Neural progenitor cell (in vitro differentiated cells): ENCODE results near the gene LRRC27. TPM values are rescaled to one million over a fixed set of nuclear protein-coding genes. Genes with fewer than 3 reads are reported as not detected.

Experiments used
- DNase-seq: peaks from one replicate; pipeline ENCODE4 v3.0.0-alpha.2; 2016; ENCODE audit warnings: low spot score
- H2AFZ ChIP-seq: fragments of 200-600 bp; sonication (generic); replicated peaks from 2 replicates; pipeline ENCODE4 v1.6.1; 2016; ENCODE audit warnings: antibody characterized with exemption
- H3F3A ChIP-seq: fragments of 200-600 bp; sonication (generic); 2 replicates; pipeline ENCODE4 v1.6.1; 2016; ENCODE audit warnings: antibody characterized with exemption, low read depth
- H3K27ac ChIP-seq: fragments of 200-600 bp; sonication (generic); 2 replicates; pipeline ENCODE4 v1.5.1; 2016; ENCODE audit warnings: mild to moderate bottlenecking
- H3K27me3 ChIP-seq: fragments of 200-600 bp; sonication (generic); 2 replicates; pipeline ENCODE4 v1.6.1; 2016; ENCODE audit warnings: mild to moderate bottlenecking, moderate library complexity
- H3K36me3 ChIP-seq: fragments of 200-600 bp; sonication (generic); 2 replicates; pipeline ENCODE4 v1.5.1; 2016
- H3K4me1 ChIP-seq: fragments of 200-600 bp; sonication (generic); 2 replicates; pipeline ENCODE4 v1.6.1; 2016; ENCODE audit warnings: mixed run types
- H3K4me2 ChIP-seq: fragments of 200-600 bp; sonication (generic); 2 replicates; pipeline ENCODE4 v1.6.1; 2016
- H3K4me3 ChIP-seq: fragments of 200-600 bp; sonication (generic); 2 replicates; pipeline ENCODE4 v1.5.1; 2016
- H3K79me2 ChIP-seq: fragments of 200-600 bp; sonication (generic); 2 replicates; pipeline ENCODE4 v1.6.1; 2016; ENCODE audit warnings: low read depth
- H3K9ac ChIP-seq: fragments of 200-600 bp; sonication (generic); 2 replicates; pipeline ENCODE4 v1.6.1; 2016
- H3K9me3 ChIP-seq: fragments of 200-600 bp; sonication (generic); 2 replicates; pipeline ENCODE4 v1.5.1; 2016; ENCODE audit warnings: low read depth
- H4K20me1 ChIP-seq: fragments of 200-600 bp; sonication (generic); 2 replicates; pipeline ENCODE4 v1.6.1; 2016; ENCODE audit warnings: low read depth
- H3K27ac Mint-ChIP-seq: 3 replicates; pipeline ENCODE4 v1.8.0; 2021; ENCODE audit warnings: mixed read lengths
- H3K27me3 Mint-ChIP-seq: 2 replicates; pipeline ENCODE4 v1.8.0; 2022; ENCODE audit warnings: low read depth, mild to moderate bottlenecking, inconsistent platforms, moderate library complexity, mixed read lengths; ENCODE audit not compliant: insufficient read depth
- H3K36me3 Mint-ChIP-seq: 3 replicates; pipeline ENCODE4 v1.8.0; 2021; ENCODE audit warnings: mixed read lengths
- H3K4me1 Mint-ChIP-seq: 3 replicates; pipeline ENCODE4 v1.8.0; 2021; ENCODE audit warnings: mixed read lengths
- H3K4me3 Mint-ChIP-seq: 3 replicates; pipeline ENCODE4 v1.8.0; 2021; ENCODE audit warnings: mild to moderate bottlenecking, moderate library complexity, mixed read lengths
- H3K9me3 Mint-ChIP-seq: 3 replicates; pipeline ENCODE4 v1.8.0; 2020; ENCODE audit warnings: mixed read lengths
- CTCF ChIP-seq: fragments of 200-600 bp; sonication (generic); IDR thresholded peaks from 2 replicates; pipeline ENCODE4 v1.5.1; 2017; ENCODE audit warnings: antibody characterized with exemption, mild to moderate bottlenecking
- EZH2 ChIP-seq: fragments of 200-600 bp; sonication (generic); IDR thresholded peaks from 2 replicates; pipeline ENCODE4 v1.6.1; 2017; ENCODE audit warnings: antibody characterized with exemption, mild to moderate bottlenecking, moderate library complexity
- EZH2phosphoT487 ChIP-seq: fragments of 200-600 bp; sonication (generic); IDR thresholded peaks from 2 replicates; pipeline ENCODE4 v1.6.1; 2017; ENCODE audit warnings: antibody characterized with exemption
- total RNA-seq: library from RNA; depleted of rRNA; stranded (reverse); fragments of >200 nt; gene quantifications from 2 replicates; pipeline ENCODE4 v1.2.3, GENCODE V29; 2015; ENCODE audit warnings: low replicate concordance

LRRC27 gene
- total RNA-seq, 1 donor from 2014 or later, result 16.9 TPM

- DNase-seq, result no peak
- no peak overlapping the region for H3K4me2 ChIP-seq
- H2AFZ ChIP-seq, result no peak overlapping the region
- no peaks in the 10 kb centered on the region for H3K27me3 ChIP-seq
- no peak overlapping the region for H3K27ac ChIP-seq
- H4K20me1 ChIP-seq, result no peaks in the 10 kb centered on the region
- H3K9me3 Mint-ChIP-seq, result peaks cover 3% of the 10 kb centered on the region
- peaks cover 23% of the 10 kb centered on the region for H3K36me3 Mint-ChIP-seq
- no peaks in the 10 kb centered on the region for H3F3A ChIP-seq
- no peaks in the 10 kb centered on the region for H3K79me2 ChIP-seq
- no peak overlapping the region for H3K27ac Mint-ChIP-seq
- peaks cover 11% of the 10 kb centered on the region for H3K4me1 Mint-ChIP-seq
- TF ChIP-seq EZH2phosphoT487 (no peak), EZH2 (no peak), CTCF (no peak)
- H3K9ac ChIP-seq, result no peak overlapping the region
- no peaks in the 10 kb centered on the region for H3K9me3 ChIP-seq
- H3K4me3 ChIP-seq, result no peak overlapping the region
- peaks cover 6% of the 10 kb centered on the region for H3K27me3 Mint-ChIP-seq
- no peaks in the 10 kb centered on the region for H3K36me3 ChIP-seq
- H3K4me3 Mint-ChIP-seq, result no peak overlapping the region
- H3K4me1 ChIP-seq, result no peaks in the 10 kb centered on the region
Measured at GRCh38 chr10:132344386-132344785, 12.4 kb downstream of the LRRC27 start.

GRCh38 chr10:132345345-132345744 is 13.4 kb downstream of the LRRC27 start:
- no peak for DNase-seq
- Histone ChIP-seq H3K4me2 (no peak overlapping the region), H2AFZ (no peak overlapping the region), H3K4me3 (no peak overlapping the region), H3F3A (no peaks in the 10 kb centered on the region), H3K36me3 (no peaks in the 10 kb centered on the region), H3K9ac (no peak overlapping the region), H4K20me1 (no peaks in the 10 kb centered on the region), H3K9me3 (no peaks in the 10 kb centered on the region), H3K27ac (no peak overlapping the region), H3K79me2 (no peaks in the 10 kb centered on the region), H3K27me3 (no peaks in the 10 kb centered on the region), H3K4me1 (no peaks in the 10 kb centered on the region)
- peaks cover 21% of the 10 kb centered on the region for H3K36me3 Mint-ChIP-seq
- peaks cover 3% of the 10 kb centered on the region for H3K9me3 Mint-ChIP-seq
- H3K4me3 Mint-ChIP-seq, result no peak overlapping the region
- peak overlapping the region; percentile 57 for H3K27ac Mint-ChIP-seq
- TF ChIP-seq EZH2phosphoT487 (no peak), EZH2 (no peak), CTCF (no peak)
- peaks cover 6% of the 10 kb centered on the region for H3K27me3 Mint-ChIP-seq
- H3K4me1 Mint-ChIP-seq, result peaks cover 11% of the 10 kb centered on the region

- H3K9me3 Mint-ChIP-seq, result peaks cover 3% of the 10 kb centered on the region
- H3K4me3 Mint-ChIP-seq, result no peak overlapping the region
- Histone ChIP-seq H2AFZ (no peak overlapping the region), H3K4me3 (no peak overlapping the region), H3K4me1 (no peaks in the 10 kb centered on the region), H3K27ac (no peak overlapping the region), H3K9ac (no peak overlapping the region), H3K79me2 (no peaks in the 10 kb centered on the region), H3K36me3 (no peaks in the 10 kb centered on the region), H4K20me1 (no peaks in the 10 kb centered on the region), H3K4me2 (no peak overlapping the region), H3K27me3 (no peaks in the 10 kb centered on the region), H3K9me3 (no peaks in the 10 kb centered on the region), H3F3A (no peaks in the 10 kb centered on the region)
- TF ChIP-seq EZH2 (no peak), CTCF (no peak), EZH2phosphoT487 (no peak)
- H3K27ac Mint-ChIP-seq, result peak overlapping the region; percentile 66
- no peak for DNase-seq
- peaks cover 6% of the 10 kb centered on the region for H3K27me3 Mint-ChIP-seq
- peaks cover 21% of the 10 kb centered on the region for H3K36me3 Mint-ChIP-seq
- H3K4me1 Mint-ChIP-seq, result peaks cover 12% of the 10 kb centered on the region
Measured at GRCh38 chr10:132346806-132347205, 14.8 kb downstream of the LRRC27 start.
